ENCODE data around the gene ATP6V0C. TPM values are rescaled to one million over a fixed set of nuclear protein-coding genes. Genes with fewer than 3 reads are reported as not detected.
A peak's percentile ranks its signal among the peaks of the same experiment; 100 is the strongest.

The ATP6V0C gene
- total and polyA plus RNA-seq, 2 of the 13 experiments (the other 11 are each of a cell fraction or from before 2014, with no cell fraction given), result 10.4 to 20.1 TPM

GRCh38 chr16:2520097-2520783 is 6.5 kb downstream of the ATP6V0C start, which contains the start of gene AMDHD2 (continued):
- TF ChIP-seq LCORL (IDR thresholded peaks at IDR 0.05), result no peak
- peak; percentile 43; the same call in 1 of the 2 replicates for TF ChIP-seq LCORL (CRISPR knock-in tag; IDR thresholded peaks at IDR 0.05)
- no peak for TF ChIP-seq ZNF260 (CRISPR knock-in tag; IDR thresholded peaks at IDR 0.05; ENCODE audit: borderline replicate concordance, low read depth)
- peak; percentile 22; the same call in 1 of the 2 replicates for TF ChIP-seq RFXAP (CRISPR knock-in tag; IDR thresholded peaks at IDR 0.05; ENCODE audit: borderline replicate concordance)
- TF ChIP-seq SOX6 (IDR thresholded peaks at IDR 0.05), result no peak
- TF ChIP-seq SOX6 (CRISPR knock-in tag; IDR thresholded peaks at IDR 0.05), result no peak
- TF ChIP-seq ZNF572 (CRISPR knock-in tag; IDR thresholded peaks at IDR 0.05), result no peak
- peak; percentile 25; the same call in 1 of the 2 replicates for TF ChIP-seq CREB1 (IDR thresholded peaks at IDR 0.05)
- no peak for TF ChIP-seq CREB1 (CRISPR knock-in tag; IDR thresholded peaks at IDR 0.05)
- TF ChIP-seq RBM22 (optimal IDR thresholded peaks at IDR 0.05; ENCODE audit: low read length), result peak; percentile 91
- TF ChIP-seq ZSCAN21 (CRISPR knock-in tag; IDR thresholded peaks at IDR 0.05; ENCODE audit: borderline replicate concordance), result peak; percentile 47; the same call in 1 of the 2 replicates
- TF ChIP-seq ETS1 (CRISPR knock-in tag; IDR thresholded peaks at IDR 0.05), result 0 out of 2 replicates have a peak, but pooled peaks have one; percentile 51
- TF ChIP-seq ZNF512B (CRISPR knock-in tag; IDR thresholded peaks at IDR 0.05; ENCODE audit: borderline replicate concordance), result no peak
- peak; percentile 98 for TF ChIP-seq USF2 (IDR thresholded peaks at IDR 0.05; ENCODE audit: low read depth, low read length)
- TF ChIP-seq USF2 (CRISPR knock-in tag; IDR thresholded peaks at IDR 0.05; ENCODE audit: borderline replicate concordance), result peak; percentile 81; the same call in 1 of the 2 replicates
- TF ChIP-seq MXI1 (IDR thresholded peaks at IDR 0.05; ENCODE audit: borderline replicate concordance, low read depth, low read length), result peak; percentile 71; the same call in 2 of the 3 replicates
- TF ChIP-seq ZNF792 (CRISPR knock-in tag; IDR thresholded peaks at IDR 0.05), result peak; percentile 76; the same call in 1 of the 2 replicates
- no peak for TF ChIP-seq IRX3 (CRISPR knock-in tag; IDR thresholded peaks at IDR 0.05; ENCODE audit: borderline replicate concordance, low read depth)
- TF ChIP-seq ZBTB14 (CRISPR knock-in tag; IDR thresholded peaks at IDR 0.05), result peak; percentile 75
- TF ChIP-seq NFKB2 (CRISPR knock-in tag; IDR thresholded peaks at IDR 0.05; ENCODE audit: borderline replicate concordance), result 0 out of 2 replicates have a peak, but pooled peaks have one; percentile 41
- peak; percentile 59; the same call in 1 of the 2 replicates for TF ChIP-seq IRF9 (CRISPR knock-in tag; IDR thresholded peaks at IDR 0.05; ENCODE audit: borderline replicate concordance)
- TF ChIP-seq ZNF451 (CRISPR knock-in tag; IDR thresholded peaks at IDR 0.05), result 0 out of 2 replicates have a peak, but pooled peaks have one; percentile 34
